K562 (cell line): ENCODE results near the gene TMPRSS9.
A peak's percentile ranks its signal among the peaks of the same experiment; 100 is the strongest.

Source experiments
- ATF2 ChIP-seq: sonication (generic); formaldehyde crosslinking; IDR thresholded peaks from 2 replicates; pipeline ENCODE4 v1.8.1; 2022; ENCODE audit warnings: missing genetic modification reagents
- BHLHE40 ChIP-seq: IDR thresholded peaks from 2 replicates; pipeline ENCODE4 v1.6.1; 2011; ENCODE audit warnings: low read length, improper control_type of control experiment
- CHD2 ChIP-seq: IDR thresholded peaks from 2 replicates; pipeline ENCODE4 v1.6.1; 2011; ENCODE audit warnings: low read depth, low read length
- FIP1L1 ChIP-seq: fragments of 200-400 bp; formaldehyde crosslinking; IDR thresholded peaks from 2 replicates; pipeline ENCODE4 v1.6.1; 2018; ENCODE audit warnings: mild to moderate bottlenecking, low read depth, low read length; ENCODE audit not compliant: poor library complexity, severe bottlenecking
- FOSL1 ChIP-seq: fragments of 200-800 bp; sonication (Bioruptor generic); conservative IDR thresholded peaks from 2 replicates; pipeline ENCODE4 v1.6.1; 2016; ENCODE audit warnings: missing genetic modification characterization, missing compliant biosample characterization
- KDM1A ChIP-seq, 2 experiments: fragments of 450-650 bp; IDR thresholded peaks; 2 replicates each; pipeline ENCODE4 v1.6.1; 2016; ENCODE audit warnings: mild to moderate bottlenecking in 2 of 2
- NCOA2 ChIP-seq, 2 experiments: fragments of 450-650 bp; IDR thresholded peaks; 2 replicates each; pipeline ENCODE4 v1.6.1; 2018; ENCODE audit warnings: mild to moderate bottlenecking in 2 of 2, moderate library complexity in 1 of 2; ENCODE audit not compliant: partially characterized antibody in 2 of 2
- POLR2AphosphoS5 ChIP-seq: IDR thresholded peaks from 2 replicates; pipeline ENCODE4 v1.6.1; 2011; ENCODE audit warnings: mild to moderate bottlenecking, low read depth, low read length, moderate library complexity; ENCODE audit not compliant: control insufficient read depth, insufficient read depth
- SPI1 ChIP-seq: IDR thresholded peaks from 2 replicates; pipeline ENCODE4 v1.6.1; 2011; ENCODE audit warnings: low read depth, low read length, control low read depth, borderline replicate concordance
- TBL1XR1 ChIP-seq, 2 experiments: IDR thresholded peaks; 2 replicates each; pipeline ENCODE4 v1.6.1; 2012; ENCODE audit warnings: improper control_type of control experiment in 2 of 2, low read length in 2 of 2, mild to moderate bottlenecking in 1 of 2
- XRCC5 ChIP-seq: fragments of 200-400 bp; formaldehyde crosslinking; IDR thresholded peaks from 2 replicates; pipeline ENCODE4 v1.6.1; 2017; ENCODE audit warnings: low read depth, mild to moderate bottlenecking, low read length

GRCh38 chr19:2410023-2410422 lies 50.0 kb downstream of the TMPRSS9 start:
- TF ChIP-seq NCOA2 (IDR thresholded peaks at IDR 0.05; ENCODE audit: partially characterized antibody in 2 of 2) (no peak), SPI1 (no peak), FIP1L1 (no peak), XRCC5 (no peak), CHD2 (no peak), KDM1A (IDR thresholded peaks at IDR 0.05) (0 out of 4 replicates have a peak, but pooled peaks of 1 of the 2 experiments have one; percentile 1), TBL1XR1 (IDR thresholded peaks at IDR 0.05; ENCODE audit: low read length in 2 of 2) (no peak), BHLHE40 (no peak), POLR2AphosphoS5 (no peak), ATF2 (CRISPR knock-in tag) (no peak), FOSL1 (tag) (no peak)
